22Rv1 (cell line): ENCODE results near the gene SRRM3.

Experiments
- CTCF ChIP-seq: fragments of 450-650 bp; IDR thresholded peaks from 2 replicates; pipeline ENCODE4 v1.5.1; 2017; ENCODE audit warnings: mild to moderate bottlenecking
- ZFX ChIP-seq: fragments of 450-650 bp; IDR thresholded peaks from 2 replicates; pipeline ENCODE4 v1.6.1; 2017; ENCODE audit warnings: antibody characterized with exemption, borderline replicate concordance

- TF ChIP-seq CTCF (no peak), ZFX (no peak)
These were observed 36.4 kb upstream of the SRRM3 start for GRCh38 chr7:76165106-76165972.
